CD4-positive, alpha-beta T cell treated with Interleukin-21 for 1 hour (primary cell): ENCODE results near the gene HABP4.

ENCODE experiments used
- DNase-seq: peaks from one replicate; pipeline ENCODE4 v3.0.0-alpha.2; 2020

The HABP4 gene

GRCh38 chr9:96436063-96436455 is 13.9 kb upstream of the HABP4 start:
- DNase-seq: no peak

GRCh38 chr9:96436456-96437126 is 13.4 kb upstream of the HABP4 start:
- no peak for DNase-seq

GRCh38 chr9:96437454-96437853 is 12.5 kb upstream of the HABP4 start:
- no peak for DNase-seq

GRCh38 chr9:96440671-96441199 is 9.2 kb upstream of the HABP4 start:
- DNase-seq: no peak

- DNase-seq: peak; percentile 46
These were observed 8.0 kb upstream of the HABP4 start for GRCh38 chr9:96441798-96442445.

GRCh38 chr9:96442491-96442890 is 7.5 kb upstream of the HABP4 start:
- DNase-seq: no peak

- DNase-seq: no peak
These were observed 2.6 kb upstream of the HABP4 start for GRCh38 chr9:96447406-96447805.

GRCh38 chr9:96448546-96449170 is 1.3 kb upstream of the HABP4 start:
- DNase-seq: no peak

- DNase-seq: no peak
These were observed 485 bp upstream of the HABP4 start for GRCh38 chr9:96449523-96449844.

GRCh38 chr9:96450613-96451528 is 902 bp downstream of the HABP4 start:
- peak; percentile 52 for DNase-seq

GRCh38 chr9:96453625-96454024 is 3.7 kb downstream of the HABP4 start:
- peak; percentile 13 for DNase-seq

GRCh38 chr9:96457266-96457665 is 7.3 kb downstream of the HABP4 start:
- no peak for DNase-seq

GRCh38 chr9:96458226-96458625 is 8.3 kb downstream of the HABP4 start:
- no peak for DNase-seq

- no peak for DNase-seq
These were observed 9.5 kb downstream of the HABP4 start for GRCh38 chr9:96459268-96460007.

GRCh38 chr9:96460470-96460869 is 10.5 kb downstream of the HABP4 start:
- DNase-seq: no peak

- DNase-seq: no peak
These were observed 10.9 kb downstream of the HABP4 start for GRCh38 chr9:96460882-96461281.

- no peak for DNase-seq
These were observed 11.4 kb downstream of the HABP4 start for GRCh38 chr9:96461336-96461735.

GRCh38 chr9:96462541-96462940 is 12.6 kb downstream of the HABP4 start:
- no peak for DNase-seq

GRCh38 chr9:96464426-96464825 is 14.5 kb downstream of the HABP4 start:
- no peak for DNase-seq

- DNase-seq: no peak
These were observed 17.8 kb downstream of the HABP4 start for GRCh38 chr9:96467784-96468183.

GRCh38 chr9:96476013-96476412 is 26.0 kb downstream of the HABP4 start:
- DNase-seq: no peak

- no peak for DNase-seq
These were observed 26.6 kb downstream of the HABP4 start for GRCh38 chr9:96476591-96476990.
